HG03135 (cell line): ENCODE data around the gene ZFP92.

Experiments
- ATAC-seq: cut with Tn5 transposase; IDR thresholded peaks from one replicate; pipeline ENCODE4 v1.9.1; 2021; ENCODE audit warnings: mild to moderate bottlenecking, moderate library complexity; ENCODE audit not compliant: unreplicated experiment

Gene ZFP92

DNA sequence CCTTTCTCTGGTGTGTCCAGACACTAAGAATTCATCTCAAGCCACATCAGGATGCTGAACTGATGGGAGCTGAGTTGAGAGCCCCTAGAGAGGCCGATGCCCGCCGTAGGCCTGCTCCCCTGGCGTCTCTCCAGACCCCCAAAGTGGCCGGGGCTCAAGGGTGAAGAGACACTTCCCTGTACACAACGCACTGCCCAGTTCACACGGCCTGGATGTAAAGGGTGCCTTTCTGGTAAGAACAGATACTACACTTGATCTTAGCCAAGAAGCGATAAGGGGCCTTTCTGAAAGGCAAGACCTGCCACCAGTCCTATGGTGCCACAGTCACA is 39.6 kb downstream of the ZFP92 start:
- no peak for ATAC-seq

DNA sequence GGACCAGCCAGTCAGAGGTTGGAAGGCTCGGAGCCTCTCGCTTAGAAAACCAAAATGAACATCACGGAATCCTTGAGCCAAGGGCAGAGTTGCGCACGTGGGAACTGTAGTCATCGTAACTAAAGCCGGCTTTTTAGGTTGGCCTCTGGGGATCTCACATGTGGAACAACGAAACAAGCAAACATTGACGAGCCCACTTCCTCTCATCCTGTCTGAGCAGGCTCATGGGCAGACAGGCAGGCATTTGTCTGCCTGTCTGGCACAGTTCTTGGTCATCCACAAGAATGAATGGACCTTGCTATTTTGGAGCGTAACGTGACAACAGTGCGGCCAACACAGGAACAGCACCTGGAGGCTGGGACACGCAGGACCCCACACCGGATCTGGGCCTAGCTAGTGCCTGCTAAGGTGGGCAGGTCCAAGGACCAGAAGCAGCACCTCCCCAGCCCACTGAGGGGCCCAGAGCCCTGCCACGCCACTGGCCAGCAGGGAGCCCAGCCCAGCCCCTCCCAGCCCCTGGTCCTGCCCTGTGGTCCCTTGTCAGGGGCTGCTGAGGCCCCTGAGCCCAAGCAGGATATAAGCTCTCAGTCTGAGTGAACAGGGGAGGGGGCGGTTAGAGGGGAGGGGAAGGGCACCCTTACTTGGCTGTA is 43.8 kb downstream of the ZFP92 start:
- ATAC-seq, result no peak

DNA sequence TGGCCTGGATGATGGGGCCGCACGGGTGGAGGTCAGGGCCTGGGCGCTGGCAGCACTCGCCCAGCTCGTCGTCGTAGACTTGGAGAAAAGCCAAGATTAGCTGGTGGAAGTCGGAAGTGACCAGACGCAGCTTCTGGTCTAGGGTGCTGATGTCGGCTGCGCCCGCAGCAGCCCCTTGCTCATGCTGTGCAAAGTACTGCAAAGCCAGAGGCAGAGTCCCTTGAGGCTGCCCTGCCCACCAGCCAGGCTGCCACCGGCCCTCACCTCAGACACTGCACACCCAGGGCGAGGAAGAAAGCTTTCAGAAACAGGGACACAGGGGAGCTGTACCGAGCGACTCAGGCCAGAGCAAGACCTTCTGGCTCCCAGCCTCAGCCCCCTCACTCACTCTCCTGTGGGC is 44.3 kb downstream of the ZFP92 start:
- ATAC-seq, result no peak

DNA sequence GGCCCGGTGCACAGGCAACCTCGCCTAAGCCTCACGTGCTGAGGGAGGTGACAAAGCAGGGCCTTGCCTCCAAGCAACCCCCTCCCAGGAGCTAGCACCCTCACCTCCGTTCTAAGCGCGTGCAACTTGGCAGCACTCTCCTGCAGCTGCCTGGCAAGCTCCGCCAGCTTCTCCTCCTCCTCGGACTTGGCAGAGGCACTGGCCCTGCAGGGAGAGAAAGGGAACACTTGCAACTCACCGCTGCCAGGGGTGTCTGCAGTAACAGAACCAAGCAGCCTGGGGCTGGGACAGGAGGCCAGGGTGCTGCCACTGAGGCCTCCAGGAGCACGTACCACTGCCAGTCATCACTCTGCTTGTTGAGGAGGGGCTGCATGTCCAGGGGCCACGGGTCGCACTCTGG is 44.9 kb downstream of the ZFP92 start:
- ATAC-seq, result no peak

DNA sequence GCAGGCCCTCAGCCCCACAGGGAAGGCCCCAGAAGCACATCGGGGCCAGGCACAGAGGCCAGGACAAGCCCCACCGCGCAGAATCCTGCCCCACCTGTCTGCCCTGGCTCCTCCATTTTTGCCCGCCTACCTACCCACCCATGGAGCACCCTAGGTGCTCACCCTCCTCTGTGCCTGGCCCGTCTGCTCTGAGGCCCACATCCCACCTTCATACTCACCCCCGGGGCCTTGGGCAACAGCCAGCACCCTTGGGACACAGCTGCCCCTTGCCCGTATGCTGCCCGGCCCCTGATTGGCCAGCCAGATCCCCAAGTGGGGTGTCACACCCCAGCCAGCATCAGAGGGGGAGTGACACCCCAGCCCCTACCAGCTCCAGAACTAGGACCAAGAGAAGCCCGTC is 45.4 kb downstream of the ZFP92 start:
- ATAC-seq, result no peak

DNA sequence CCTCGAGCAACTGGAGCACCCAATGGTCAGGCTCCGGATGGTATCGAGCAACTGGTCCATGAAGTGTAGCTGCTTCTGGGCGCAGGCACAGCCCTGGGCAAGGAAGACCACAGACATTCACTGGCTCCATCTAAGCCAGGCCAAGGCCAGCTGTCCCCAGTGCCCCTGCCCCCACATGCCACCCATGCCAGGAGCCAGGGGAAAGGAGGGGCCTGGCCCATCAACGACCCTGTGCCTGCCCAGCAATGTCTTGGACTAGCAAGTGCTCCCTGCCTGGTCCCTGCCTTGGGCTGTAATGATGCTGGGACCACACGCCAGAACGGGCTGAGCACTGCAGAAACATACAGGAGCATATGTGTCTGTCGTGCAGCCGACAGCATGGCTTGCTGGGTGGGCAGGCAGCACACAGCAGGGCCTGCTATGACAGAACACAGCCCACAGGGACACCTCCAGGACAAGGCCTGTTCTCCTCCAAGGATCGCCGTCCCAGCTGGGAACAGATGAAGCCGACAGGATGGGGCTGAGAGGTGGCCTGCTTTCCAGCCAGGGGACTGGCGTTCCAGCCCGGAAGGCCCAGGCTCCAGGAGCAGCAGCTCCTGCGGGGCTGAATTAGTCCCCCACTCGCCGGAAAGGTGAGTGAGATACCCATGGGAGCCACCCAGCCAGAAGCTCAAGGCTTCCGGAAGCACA is 46.0 kb downstream of the ZFP92 start:
- no peak for ATAC-seq

DNA sequence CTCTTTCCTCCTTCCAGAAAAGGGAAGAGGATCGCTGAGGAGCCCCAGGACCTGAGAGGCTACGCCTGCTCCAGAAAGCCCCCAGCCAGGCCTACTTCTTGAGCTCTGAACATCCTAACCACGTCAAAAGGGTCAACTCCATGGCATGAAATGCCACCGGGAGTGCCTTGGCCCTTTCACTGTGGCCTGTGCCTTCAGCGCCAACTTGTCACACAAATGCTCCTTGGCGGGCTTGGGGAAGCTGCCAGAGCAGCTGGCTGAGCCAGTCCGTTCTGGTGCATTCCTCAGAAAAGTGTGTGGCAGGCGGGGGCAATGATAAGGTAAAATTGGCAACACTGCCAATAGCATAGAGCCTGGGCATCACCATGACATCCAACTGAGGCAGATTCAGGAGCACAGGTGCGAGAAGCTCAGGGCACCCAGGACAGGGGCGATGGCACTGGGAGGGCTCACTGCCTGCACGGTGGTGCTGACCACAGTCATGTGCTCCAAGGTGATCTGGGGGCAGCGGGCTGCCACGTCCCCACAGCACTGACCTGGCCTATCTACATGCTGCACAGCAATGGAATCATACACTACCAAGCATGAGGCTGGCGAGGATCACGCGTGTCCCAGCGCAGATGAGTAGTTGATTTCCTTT is 46.7 kb downstream of the ZFP92 start:
- no peak for ATAC-seq

DNA sequence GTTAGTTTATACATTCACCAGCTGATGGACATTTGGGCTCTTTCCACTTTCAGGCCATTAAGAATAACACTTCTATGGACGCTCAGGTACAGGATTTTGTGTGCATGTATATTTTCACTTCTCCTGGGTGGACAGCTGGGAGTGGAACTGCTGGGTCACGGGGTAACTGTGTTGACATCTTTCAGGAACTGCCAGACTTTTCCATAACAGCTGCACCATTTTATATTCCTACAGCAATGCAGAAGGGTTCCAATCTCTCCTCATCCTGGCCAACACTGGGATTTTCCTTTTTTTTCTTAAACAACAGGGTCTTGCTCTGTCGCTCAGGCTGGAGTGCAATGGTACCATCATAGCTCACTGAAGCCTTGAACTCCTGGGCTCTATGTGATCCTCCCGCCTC is 47.2 kb downstream of the ZFP92 start:
- ATAC-seq, result no peak

DNA sequence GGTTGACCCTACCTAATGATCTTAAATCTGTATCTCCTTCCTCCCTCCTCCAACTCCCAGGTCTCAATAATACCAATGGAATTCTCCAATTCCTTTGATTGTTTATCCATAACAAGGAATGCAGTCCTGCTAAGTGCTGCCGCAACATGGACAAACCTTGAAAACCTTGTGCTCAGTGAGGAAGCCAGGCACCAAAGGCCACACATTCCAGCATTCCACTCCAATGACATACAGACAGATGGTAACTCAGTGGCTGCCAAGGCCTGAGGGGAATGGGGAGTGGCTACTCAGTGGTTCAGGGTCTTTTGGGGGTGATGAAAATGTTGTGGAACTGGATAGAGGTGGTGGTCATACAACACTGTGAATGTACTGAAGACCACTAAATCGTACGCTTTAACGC is 48.7 kb downstream of the ZFP92 start:
- no peak for ATAC-seq

DNA sequence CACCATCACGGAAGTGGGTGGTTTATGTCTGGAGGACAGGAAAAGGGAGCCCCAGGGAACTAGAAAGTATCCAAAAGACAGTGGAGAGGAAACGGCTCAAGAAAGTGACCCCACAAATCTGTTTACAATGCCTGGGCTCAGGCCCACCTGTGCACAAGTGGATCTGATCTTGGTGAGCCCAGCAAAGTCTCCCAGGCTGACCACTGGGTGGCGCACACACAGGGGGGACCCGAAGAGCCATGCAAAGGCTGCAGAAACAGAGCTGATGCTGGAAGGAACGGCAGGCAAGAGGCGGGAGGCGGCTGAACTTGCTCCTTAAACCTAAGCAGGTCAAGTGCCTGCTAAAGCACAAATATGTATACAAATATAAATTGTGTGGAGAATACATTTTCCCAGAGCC is 49.6 kb downstream of the ZFP92 start:
- ATAC-seq, result no peak
